GM21367 (cell line): ENCODE results near the gene APOBEC3H.

Experiments
- ATAC-seq: cut with Tn5 transposase; IDR thresholded peaks from one replicate; pipeline ENCODE4 v1.9.1; 2021; ENCODE audit not compliant: unreplicated experiment

The APOBEC3H gene

GRCh38 chr22:39134366-39135091 lies 37.5 kb downstream of the APOBEC3H start:
- no peak for ATAC-seq

GRCh38 chr22:39135092-39135896 lies 38.2 kb downstream of the APOBEC3H start:
- no peak for ATAC-seq

- ATAC-seq: no peak
Measured at GRCh38 chr22:39136317-39136716, 39.3 kb downstream of the APOBEC3H start.

- no peak for ATAC-seq
Measured at GRCh38 chr22:39138357-39138997, 41.4 kb downstream of the APOBEC3H start.

- no peak for ATAC-seq
Measured at GRCh38 chr22:39139933-39140332, 42.9 kb downstream of the APOBEC3H start.

- no peak for ATAC-seq
Measured at GRCh38 chr22:39142088-39142680, 45.1 kb downstream of the APOBEC3H start.

GRCh38 chr22:39144101-39144767 lies 47.2 kb downstream of the APOBEC3H start:
- ATAC-seq: no peak

- ATAC-seq: no peak
Measured at GRCh38 chr22:39146256-39147101, 49.4 kb downstream of the APOBEC3H start.

GRCh38 chr22:39147335-39148025 lies 50.4 kb downstream of the APOBEC3H start:
- no peak for ATAC-seq

- no peak for ATAC-seq
Measured at GRCh38 chr22:39148026-39148726, 51.1 kb downstream of the APOBEC3H start.

GRCh38 chr22:39148727-39149535 lies 51.9 kb downstream of the APOBEC3H start:
- ATAC-seq: no peak

- no peak for ATAC-seq
Measured at GRCh38 chr22:39149915-39150847, 53.1 kb downstream of the APOBEC3H start.

GRCh38 chr22:39150848-39151215 lies 53.8 kb downstream of the APOBEC3H start:
- ATAC-seq: no peak

- ATAC-seq: no peak
Measured at GRCh38 chr22:39151329-39151975, 54.4 kb downstream of the APOBEC3H start.

GRCh38 chr22:39152024-39152510 lies 55.0 kb downstream of the APOBEC3H start:
- ATAC-seq: no peak

GRCh38 chr22:39152511-39153219 lies 55.6 kb downstream of the APOBEC3H start, which contains the start of gene CBX7:
CBX7 (minus strand) TSS chr22:39152680; CDS start chr22:39152444, 236 bp downstream.
- peak; percentile 64 for ATAC-seq
